Subcutaneous abdominal adipose tissue (tissue), 5 donors: ENCODE results near the gene USP44.
"Not testable (repeated sequence)": the region's sequence is repeated elsewhere in the genome, so short reads cannot be mapped to it uniquely, and the experiment has no call there.

Source experiments
- H3K27ac ChIP-seq: one replicate; pipeline ENCODE4 v1.7.0; 2013; ENCODE audit warnings: low read depth, mild to moderate bottlenecking, inconsistent platforms, low read length, moderate library complexity
- H3K27me3 ChIP-seq, 5 donors: one replicate each; pipeline ENCODE4 v1.7.0; 2013; ENCODE audit warnings: low read length in 5 of 5, inconsistent platforms in 1 of 5; ENCODE audit not compliant: control insufficient read depth in 5 of 5, insufficient read depth in 4 of 5
- H3K36me3 ChIP-seq, 5 donors: one replicate each; pipeline ENCODE4 v1.7.0; 2013; ENCODE audit warnings: low read length in 5 of 5; ENCODE audit not compliant: control insufficient read depth in 5 of 5, insufficient read depth in 5 of 5
- H3K4me1 ChIP-seq, 5 donors: one replicate each; pipeline ENCODE4 v1.7.0; 2013; ENCODE audit warnings: low read length in 5 of 5, mild to moderate bottlenecking in 3 of 5, moderate library complexity in 1 of 5; ENCODE audit not compliant: control insufficient read depth in 5 of 5, insufficient read depth in 5 of 5
- H3K4me3 ChIP-seq, 5 donors: one replicate each; pipeline ENCODE4 v1.7.0; 2013; ENCODE audit warnings: low read length in 5 of 5, low read depth in 1 of 5
- H3K9ac ChIP-seq, 5 donors: one replicate each; pipeline ENCODE4 v1.7.0; 2013; ENCODE audit warnings: low read length in 5 of 5, mild to moderate bottlenecking in 4 of 5, moderate library complexity in 3 of 5
- H3K9me3 ChIP-seq, 5 donors: one replicate each; pipeline ENCODE4 v1.7.0; 2013; ENCODE audit warnings: low read length in 5 of 5; ENCODE audit not compliant: control insufficient read depth in 5 of 5
- donor health status: healthy.
- donor health status: healthy.
- donor health status: healthy.
- donor health status: healthy.
- donor health status: healthy.

Gene USP44

DNA sequence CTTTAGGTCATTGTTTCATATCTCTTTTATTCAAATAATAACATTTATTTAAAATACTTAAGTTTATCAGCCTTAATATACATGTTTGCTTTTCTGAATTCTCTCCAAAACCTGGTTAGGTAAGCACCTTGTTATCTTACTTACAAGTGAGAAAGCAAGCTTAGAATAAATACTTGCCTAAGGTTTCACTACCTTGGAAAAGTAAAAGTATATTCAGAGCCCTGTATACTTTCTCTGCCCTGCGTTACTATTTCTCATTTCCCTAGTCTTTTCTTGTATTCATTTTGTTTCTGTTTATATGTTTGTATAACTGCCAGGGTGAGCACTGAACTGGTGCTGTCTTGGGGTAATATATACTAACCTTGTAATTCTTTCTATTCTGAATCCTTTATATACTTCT, 55.8 kb downstream of the USP44 start:
- Histone ChIP-seq H3K9me3 (no peaks in the 10 kb centered on the region), H3K9ac (no peak overlapping the region), H3K36me3 (peaks cover 42 to 66% (median 58%) of the 10 kb centered on the region in 5 donors), H3K27me3 (no peaks in the 10 kb centered on the region), H3K27ac (no peak overlapping the region), H3K4me3 (no peak overlapping the region), H3K4me1 (no peaks in the 10 kb centered on the region)

DNA sequence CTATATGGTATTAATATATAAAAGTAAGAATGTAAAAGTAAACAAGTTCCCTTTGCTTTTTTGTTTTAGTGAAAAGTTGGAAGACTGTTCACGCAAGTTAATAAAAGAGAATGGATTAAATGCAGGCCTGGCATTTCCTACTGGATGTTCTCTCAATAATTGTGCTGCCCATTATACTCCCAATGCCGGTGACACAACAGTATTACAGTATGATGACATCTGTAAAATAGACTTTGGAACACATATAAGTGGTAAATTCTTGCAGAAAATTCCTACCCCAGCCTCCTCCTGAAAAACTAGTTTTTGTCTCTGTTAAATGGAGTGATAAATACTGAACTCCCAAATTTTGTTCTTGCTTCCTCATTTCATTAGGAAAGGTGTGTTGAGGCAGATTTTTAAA, 56.4 kb downstream of the USP44 start:
- Histone ChIP-seq H3K9ac (no peak overlapping the region), H3K36me3 (peaks cover 42 to 66% (median 58%) of the 10 kb centered on the region in 5 donors)

DNA sequence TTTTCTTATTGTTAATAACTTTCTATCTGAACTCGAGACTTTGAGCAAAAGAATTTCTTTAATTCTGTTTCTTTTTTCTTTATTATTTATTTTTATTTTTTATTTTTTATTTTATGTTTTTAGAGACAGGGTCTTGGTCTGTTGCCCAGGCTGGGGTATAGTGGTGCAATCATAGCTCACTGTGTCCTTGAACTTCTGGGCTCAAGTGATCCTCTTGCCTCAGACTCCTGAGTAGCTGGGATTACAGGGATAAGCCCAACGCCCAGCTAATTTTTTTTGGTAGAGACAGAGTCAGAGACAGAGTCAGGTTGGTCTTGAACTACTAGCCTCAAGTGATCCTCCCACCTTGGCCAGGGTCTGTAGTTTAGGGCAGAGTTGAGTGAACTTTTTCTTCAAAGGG, 58.8 kb downstream of the USP44 start:
- Histone ChIP-seq H3K4me1 (no peaks in the 10 kb centered on the region), H3K27ac (no peak overlapping the region), H3K9ac (no peak overlapping the region), H3K9me3 (no peaks in the 10 kb centered on the region), H3K36me3 (peaks cover 41 to 57% (median 45%) of the 10 kb centered on the region in 5 donors), H3K27me3 (no peaks in the 10 kb centered on the region), H3K4me3 (no peak overlapping the region)

More for the DNA sequence above, 56.4 kb downstream of the USP44 start:
- Histone ChIP-seq H3K27me3 (no peaks in the 10 kb centered on the region), H3K27ac (no peak overlapping the region), H3K4me1 (no peaks in the 10 kb centered on the region), H3K4me3 (no peak overlapping the region), H3K9me3 (no peaks in the 10 kb centered on the region)

DNA sequence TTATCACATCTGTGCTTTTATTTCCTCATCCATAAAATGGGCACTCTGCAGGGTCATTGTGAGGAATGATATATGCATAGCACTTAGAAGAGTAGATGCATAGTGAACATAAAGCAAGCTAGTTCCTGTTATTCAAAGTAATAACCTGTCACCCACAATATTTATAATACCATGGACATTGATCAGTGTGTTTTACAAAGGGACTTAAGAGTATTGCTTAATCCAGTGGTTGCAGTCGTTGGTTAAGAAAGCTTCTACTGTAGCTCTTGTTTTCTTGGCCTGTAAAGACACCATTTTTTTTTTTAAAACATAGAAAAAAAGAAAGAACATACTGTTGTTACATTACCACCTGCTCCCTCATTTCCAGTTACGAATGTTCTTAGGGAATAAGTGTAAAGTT, 64.3 kb downstream of the USP44 start:
- H3K4me1 ChIP-seq = peaks cover 0 to 6% (median 0%) of the 10 kb centered on the region in 5 donors
- H3K4me3 ChIP-seq = no peak overlapping the region
- no peaks in the 10 kb centered on the region for H3K27me3 ChIP-seq
- no peak overlapping the region for H3K27ac ChIP-seq
- no peak overlapping the region for H3K9ac ChIP-seq
- no peaks in the 10 kb centered on the region for H3K9me3 ChIP-seq
- peaks cover 21 to 40% (median 27%) of the 10 kb centered on the region in 5 donors for H3K36me3 ChIP-seq

DNA sequence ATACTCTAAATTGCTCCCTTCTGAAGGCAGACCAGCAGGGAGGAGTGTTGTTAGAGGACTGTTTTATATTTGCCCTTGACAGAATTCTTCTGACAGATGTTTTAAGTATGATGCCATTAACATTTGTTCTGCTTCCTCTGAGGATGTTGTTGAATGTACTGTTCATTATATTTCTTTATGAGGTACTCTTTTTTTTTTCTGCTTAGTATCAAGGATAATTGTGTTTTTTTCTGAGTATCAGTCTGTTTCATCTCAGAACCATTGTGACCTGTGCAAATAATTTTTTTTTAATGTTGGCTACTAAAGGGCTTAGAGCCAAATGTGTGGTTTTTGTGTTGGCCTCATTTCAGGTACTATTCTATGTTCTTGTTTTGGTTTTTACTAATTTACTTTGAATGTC, 66.8 kb downstream of the USP44 start:
- no peaks in the 10 kb centered on the region for H3K9me3 ChIP-seq
- H3K27ac ChIP-seq = no peak overlapping the region
- H3K4me3 ChIP-seq = no peak overlapping the region
- H3K27me3 ChIP-seq = no peaks in the 10 kb centered on the region
- H3K36me3 ChIP-seq = peaks cover 16 to 28% (median 18%) of the 10 kb centered on the region in 5 donors
- no peak overlapping the region for H3K9ac ChIP-seq
- H3K4me1 ChIP-seq = peaks cover 0 to 18% (median 0%) of the 10 kb centered on the region in 5 donors

DNA sequence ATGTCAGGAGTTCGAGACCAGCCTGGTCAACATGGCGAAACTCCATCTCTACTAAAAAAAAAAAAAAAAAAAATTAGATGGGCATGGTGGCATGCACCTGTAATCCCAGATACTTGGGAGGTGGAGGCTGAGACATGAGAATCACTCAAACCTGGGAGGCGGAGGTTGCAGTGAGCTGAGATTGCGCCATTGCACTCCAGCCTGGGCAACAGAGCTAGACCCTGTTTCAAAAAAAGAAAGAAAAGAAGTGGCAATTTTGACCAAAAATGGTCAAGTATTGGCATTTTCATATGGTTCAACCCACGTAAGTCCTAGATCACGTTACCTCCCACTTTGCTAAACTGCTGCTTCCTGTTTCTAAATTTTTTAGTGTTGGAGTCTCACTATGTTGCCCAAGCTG, 68.7 kb downstream of the USP44 start:
- peaks cover 19 to 34% (median 25%) of the 10 kb centered on the region in 5 donors for H3K36me3 ChIP-seq
- not testable (repeated sequence) for H3K27ac ChIP-seq, H3K4me3 ChIP-seq, H3K27me3 ChIP-seq, H3K9me3 ChIP-seq, H3K9ac ChIP-seq
- H3K4me1 ChIP-seq = peaks cover 0 to 18% (median 3%) of the 10 kb centered on the region in 5 donors

DNA sequence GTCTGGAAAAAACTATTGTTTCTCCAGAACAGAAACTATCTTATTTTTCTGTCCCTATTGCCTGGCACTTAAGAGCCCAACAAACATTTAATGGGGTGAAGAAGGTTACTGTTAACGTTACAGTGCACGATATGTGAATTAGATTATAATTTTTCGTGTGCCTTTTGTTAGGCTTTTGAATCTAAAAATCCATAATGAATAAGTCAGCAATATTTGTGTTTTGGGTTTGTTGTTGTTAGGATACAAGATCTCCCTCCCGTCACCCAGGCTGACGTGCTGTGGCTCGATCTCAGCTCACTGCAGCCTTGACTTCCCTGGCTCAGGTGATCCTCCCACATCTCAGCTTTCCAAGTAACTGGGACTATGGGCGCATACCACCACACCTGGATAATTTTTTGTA, 69.4 kb downstream of the USP44 start:
- Histone ChIP-seq H3K4me1 (peaks cover 0 to 18% (median 3%) of the 10 kb centered on the region in 5 donors), H3K27ac (no peak overlapping the region), H3K4me3 (no peak overlapping the region), H3K36me3 (peaks cover 20 to 35% (median 24%) of the 10 kb centered on the region in 5 donors), H3K9me3 (no peaks in the 10 kb centered on the region), H3K9ac (no peak overlapping the region), H3K27me3 (no peaks in the 10 kb centered on the region)

DNA sequence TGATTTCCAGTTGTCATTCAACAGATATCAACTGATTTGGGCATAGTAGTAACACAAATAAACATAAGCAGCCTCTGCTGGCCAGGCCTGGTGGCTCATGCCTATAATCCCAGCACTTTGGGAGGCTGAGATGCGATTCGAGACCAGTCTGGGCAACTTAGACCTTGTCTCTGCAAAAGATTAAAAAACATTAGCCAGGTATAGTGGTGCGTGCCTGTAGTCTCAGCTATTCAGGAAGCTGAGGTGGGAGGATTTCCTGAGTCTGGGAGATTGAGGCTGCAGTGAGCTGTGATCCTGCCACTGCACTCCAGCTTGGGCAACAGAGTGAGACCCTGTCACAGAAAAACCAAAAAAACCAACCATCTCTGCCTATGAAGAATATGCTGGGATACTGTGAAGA, 70.2 kb downstream of the USP44 start:
- Histone ChIP-seq H3K27ac (no peak overlapping the region), H3K36me3 (peaks cover 15 to 27% (median 25%) of the 10 kb centered on the region in 5 donors), H3K9me3 (no peaks in the 10 kb centered on the region), H3K4me3 (no peak overlapping the region), H3K4me1 (peaks cover 0 to 18% (median 3%) of the 10 kb centered on the region in 5 donors), H3K27me3 (no peaks in the 10 kb centered on the region), H3K9ac (no peak overlapping the region)

DNA sequence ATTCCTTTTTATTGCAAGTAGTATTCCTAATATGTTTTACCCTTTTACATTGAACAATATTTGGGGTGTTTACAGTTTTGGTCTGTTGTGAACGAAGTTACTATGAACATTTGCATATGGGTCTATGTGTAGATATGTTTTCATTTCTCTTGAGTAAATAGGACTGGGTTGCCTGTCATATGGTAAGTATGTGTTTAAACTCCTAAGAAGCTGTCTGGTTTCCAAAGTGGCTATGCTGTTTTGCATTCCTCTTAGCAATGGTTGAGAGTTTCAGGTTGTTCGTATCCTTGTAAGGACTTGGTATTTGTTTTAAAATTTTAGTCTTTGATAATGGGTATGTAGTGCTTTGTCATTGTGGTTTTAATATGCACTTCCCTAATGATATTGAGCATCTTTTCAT, 71.0 kb downstream of the USP44 start:
- Histone ChIP-seq H3K4me3 (no peak overlapping the region), H3K27ac (no peak overlapping the region), H3K27me3 (no peaks in the 10 kb centered on the region), H3K36me3 (peaks cover 15 to 23% (median 17%) of the 10 kb centered on the region in 5 donors), H3K9me3 (no peaks in the 10 kb centered on the region), H3K4me1 (peaks cover 0 to 25% (median 11%) of the 10 kb centered on the region in 5 donors), H3K9ac (no peak overlapping the region)

DNA sequence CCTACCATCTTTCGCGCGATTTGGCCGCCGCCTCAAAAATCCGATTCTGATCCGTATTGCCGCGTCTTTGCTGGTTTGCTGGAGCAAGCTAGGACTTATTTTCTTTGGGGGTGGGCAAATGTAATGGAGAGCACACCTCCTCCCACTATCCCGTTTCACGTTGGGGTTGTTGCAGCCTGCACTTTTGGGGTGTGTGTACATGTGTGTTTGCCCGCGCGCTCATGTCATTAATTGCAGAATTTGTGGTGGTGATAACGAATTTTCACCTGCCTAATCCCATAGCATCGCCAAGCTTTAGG, 76.7 kb downstream of the USP44 start:
- Histone ChIP-seq H3K9me3 (no peaks in the 10 kb centered on the region), H3K36me3 (peaks cover 10 to 23% (median 13%) of the 10 kb centered on the region in 5 donors), H3K9ac (peak overlapping the region; percentile 99 to 100 (median 100)), H3K27me3 (no peaks in the 10 kb centered on the region), H3K4me3 (peak overlapping the region; percentile 86 to 98 (median 96)), H3K4me1 (peaks cover 2 to 25% (median 22%) of the 10 kb centered on the region in 5 donors), H3K27ac (peak overlapping the region; percentile 98)
